Loucy (cell line): ENCODE measurements around the gene ARHGAP6.

Source experiments
- EZH2phosphoT487 ChIP-seq: fragments of 200-600 bp; IDR thresholded peaks from 2 replicates; pipeline ENCODE4 v1.6.1; 2018; ENCODE audit warnings: antibody characterized with exemption, mild to moderate bottlenecking, moderate library complexity, borderline replicate concordance
- TF ChIP-seq, protein P1 (sequence below): fragments of 200-600 bp; sonication (generic); conservative IDR thresholded peaks from 2 replicates; pipeline ENCODE4 v1.5.1; 2014; ENCODE audit warnings: mild to moderate bottlenecking, antibody characterized with exemption, low read length

GRCh38 chrX:11626351-11626750 lies 39.4 kb downstream of the ARHGAP6 start:
- TF ChIP-seq, protein P1, sequence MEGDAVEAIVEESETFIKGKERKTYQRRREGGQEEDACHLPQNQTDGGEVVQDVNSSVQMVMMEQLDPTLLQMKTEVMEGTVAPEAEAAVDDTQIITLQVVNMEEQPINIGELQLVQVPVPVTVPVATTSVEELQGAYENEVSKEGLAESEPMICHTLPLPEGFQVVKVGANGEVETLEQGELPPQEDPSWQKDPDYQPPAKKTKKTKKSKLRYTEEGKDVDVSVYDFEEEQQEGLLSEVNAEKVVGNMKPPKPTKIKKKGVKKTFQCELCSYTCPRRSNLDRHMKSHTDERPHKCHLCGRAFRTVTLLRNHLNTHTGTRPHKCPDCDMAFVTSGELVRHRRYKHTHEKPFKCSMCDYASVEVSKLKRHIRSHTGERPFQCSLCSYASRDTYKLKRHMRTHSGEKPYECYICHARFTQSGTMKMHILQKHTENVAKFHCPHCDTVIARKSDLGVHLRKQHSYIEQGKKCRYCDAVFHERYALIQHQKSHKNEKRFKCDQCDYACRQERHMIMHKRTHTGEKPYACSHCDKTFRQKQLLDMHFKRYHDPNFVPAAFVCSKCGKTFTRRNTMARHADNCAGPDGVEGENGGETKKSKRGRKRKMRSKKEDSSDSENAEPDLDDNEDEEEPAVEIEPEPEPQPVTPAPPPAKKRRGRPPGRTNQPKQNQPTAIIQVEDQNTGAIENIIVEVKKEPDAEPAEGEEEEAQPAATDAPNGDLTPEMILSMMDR: no peak
- TF ChIP-seq EZH2phosphoT487: no peak
